GM12892 (cell line): ENCODE results near the gene CRTAP.

Experiments used
- POLR2A ChIP-seq: IDR thresholded peaks from 2 replicates; pipeline ENCODE4 v1.6.1; 2011; ENCODE audit warnings: low read depth, low read length, control low read depth
- POLR2AphosphoS5 ChIP-seq: IDR thresholded peaks from 2 replicates; pipeline ENCODE4 v1.6.1; 2011; ENCODE audit warnings: low read depth, low read length, control low read depth
- TAF1 ChIP-seq: IDR thresholded peaks from 2 replicates; pipeline ENCODE4 v1.6.1; 2011; ENCODE audit warnings: low read depth, mild to moderate bottlenecking, control low read depth, low read length, borderline replicate concordance

- TF ChIP-seq POLR2A (no peak), POLR2AphosphoS5 (no peak), TAF1 (no peak)
Measured at GRCh38 chr3:33071946-33072345, 41.9 kb upstream of the CRTAP start.
